K562 (cell line): ENCODE results near the gene PLXNA3. TPM values are rescaled to one million over a fixed set of nuclear protein-coding genes. Genes with fewer than 3 reads are reported as not detected.

Experiments used
- ATAC-seq: fragments of 200-7000 bp; cut with Tn5 transposase; 3 replicates; pipeline ENCODE4 v1.9.1; 2020; ENCODE audit warnings: moderate library complexity
- BruUV-seq: library from RNA; stranded (reverse); fragments of 400-500 nt; replicated peaks from 2 replicates; lab custom pipeline; 2021; lab: Mats Ljungman, UMichigan
- CTCF ChIA-PET: fragments of 300-600 bp; formaldehyde crosslinking; extraction: SDS; loops from one replicate; lab custom pipeline; 2021; ENCODE audit warnings: low intra/inter-chr PET ratio; lab: Yijun Ruan, JAX
- POLR2A ChIA-PET: fragments of 300-600, 350-650 bp; sonication (Branson Sonifier 250); formaldehyde crosslinking; extraction: SDS; loops from one replicate; lab custom pipeline; 2021; ENCODE audit warnings: antibody characterized with exemption, inconsistent platforms; lab: Yijun Ruan, JAX
- DNase-seq, 4 experiments: peaks; one replicate each; pipeline versions ENCODE4 v3.0.0 to v3.0.0-alpha.2; 2011 to 2018; ENCODE audit warnings: low spot score in 3 of 4, mixed read lengths in 3 of 4; ENCODE audit errors: extremely low read depth in 1 of 4
- FAIRE-seq: peaks from 2 replicates; lab custom pipeline; 2011; peaks lifted over from hg19 to GRCh38; lab: Jason Lieb, UNC
- H2AFZ ChIP-seq: 2 replicates; pipeline ENCODE4 v1.6.0; 2011; ENCODE audit warnings: low read depth, low read length, control low read depth, inconsistent platforms
- H3K27ac ChIP-seq: fragments of 200-600 bp; 3 replicates; pipeline ENCODE4 v1.8.0; 2011; ENCODE audit warnings: low read depth, mild to moderate bottlenecking, control low read depth, inconsistent platforms, low read length, moderate library complexity, mixed read lengths; ENCODE audit errors: extremely low read depth
- H3K27me3 ChIP-seq, 2 experiments: fragments of 300-600 bp in 1 of 2; 2 replicates in 1 of 2; 3 replicates in 1 of 2; pipeline versions ENCODE4 v1.6.0 to v1.8.0; 2011; ENCODE audit warnings: inconsistent platforms in 2 of 2, low read length in 2 of 2, mild to moderate bottlenecking in 1 of 2, mixed read lengths in 1 of 2, moderate library complexity in 1 of 2; ENCODE audit not compliant: control insufficient read depth in 2 of 2, insufficient read depth in 2 of 2
- H3K36me3 ChIP-seq: fragments of 300-600 bp; 3 replicates; pipeline ENCODE4 v1.8.0; 2011; ENCODE audit warnings: mild to moderate bottlenecking, low read length, inconsistent platforms; ENCODE audit not compliant: control insufficient read depth, insufficient read depth
- H3K4me1 ChIP-seq, 2 experiments: fragments of 200-600 bp in 1 of 2; replicated peaks in 1 of 2; 2 replicates in 1 of 2; 3 replicates in 1 of 2; pipeline versions ENCODE4 v1.5.1 to v1.8.0; 2011; ENCODE audit warnings: inconsistent platforms in 2 of 2, low read length in 2 of 2, mild to moderate bottlenecking in 1 of 2, mixed read lengths in 1 of 2, moderate library complexity in 1 of 2; ENCODE audit not compliant: control insufficient read depth in 2 of 2, insufficient read depth in 2 of 2
- H3K4me2 ChIP-seq: 2 replicates; pipeline ENCODE4 v1.6.1; 2011; ENCODE audit warnings: low read length, control low read depth, inconsistent platforms, mixed read lengths; ENCODE audit not compliant: insufficient read depth
- H3K4me3 ChIP-seq: fragments of 200-600 bp; sonication (generic), shearing (Covaris generic); 2 replicates; pipeline ENCODE4 v1.5.1; 2016; ENCODE audit warnings: control low read depth, inconsistent platforms
- H3K79me2 ChIP-seq: fragments of 200-600 bp; 3 replicates; pipeline ENCODE4 v1.8.0; 2011; ENCODE audit warnings: low read length, inconsistent platforms; ENCODE audit not compliant: control insufficient read depth, insufficient read depth
- H3K9ac ChIP-seq, 2 experiments: 2 replicates each; pipeline versions ENCODE4 v1.6.0 to v1.6.1; 2011; ENCODE audit warnings: low read depth in 2 of 2, low read length in 2 of 2, control low read depth in 1 of 2, inconsistent platforms in 1 of 2, mild to moderate bottlenecking in 1 of 2, mixed read lengths in 1 of 2; ENCODE audit not compliant: insufficient read depth in 1 of 2
- H3K9me1 ChIP-seq: one replicate; pipeline ENCODE4 v1.6.0; 2011; ENCODE audit warnings: inconsistent platforms, mild to moderate bottlenecking, low read length, moderate library complexity; ENCODE audit not compliant: control insufficient read depth, insufficient read depth
- H3K9me3 ChIP-seq: replicated peaks from 2 replicates; pipeline ENCODE4 v1.5.1; 2011; ENCODE audit warnings: low read depth, low read length, inconsistent platforms; ENCODE audit not compliant: control insufficient read depth, insufficient read depth
- H4K20me1 ChIP-seq: replicated peaks from 2 replicates; pipeline ENCODE4 v1.6.1; 2011; ENCODE audit warnings: low read length, inconsistent platforms, mixed read lengths; ENCODE audit not compliant: control insufficient read depth, insufficient read depth
- CBFA2T3 ChIP-seq: fragments of 450-650 bp; IDR thresholded peaks from 2 replicates; pipeline ENCODE4 v1.6.1; 2017
- CREM ChIP-seq: IDR thresholded peaks from 2 replicates; pipeline ENCODE4 v1.6.1; 2014; ENCODE audit warnings: antibody characterized with exemption, low read depth
- DPF2 ChIP-seq: fragments of 450-650 bp; IDR thresholded peaks from 2 replicates; pipeline ENCODE4 v1.6.1; 2016
- MBD2 ChIP-seq: sonication (generic); IDR thresholded peaks from 2 replicates; pipeline ENCODE4 v1.6.1; 2016; ENCODE audit warnings: low read depth, borderline replicate concordance
- MYNN ChIP-seq, 2 experiments: sonication (generic); formaldehyde crosslinking in 1 of 2; IDR thresholded peaks; 2 replicates each; pipeline versions ENCODE4 v1.5.0 to v1.6.1; 2016 to 2020; ENCODE audit warnings: antibody characterized with exemption in 1 of 2, missing genetic modification reagents in 1 of 2
- POLR2A ChIP-seq: fragments of 450-650 bp; conservative IDR thresholded peaks from 2 replicates; pipeline ENCODE4 v1.6.1; 2016
- SIN3A ChIP-seq, 2 experiments: fragments of 150-350 bp in 1 of 2; IDR thresholded peaks; 2 replicates each; pipeline ENCODE4 v1.6.1; 2011 to 2016; ENCODE audit warnings: borderline replicate concordance in 2 of 2, low read depth in 2 of 2, low read length in 2 of 2, mild to moderate bottlenecking in 2 of 2, moderate library complexity in 2 of 2; ENCODE audit not compliant: control insufficient read depth in 1 of 2
- SP1 ChIP-seq: sonication (generic); formaldehyde crosslinking; IDR thresholded peaks from 2 replicates; pipeline ENCODE4 v1.8.1; 2022; ENCODE audit warnings: mild to moderate bottlenecking, missing genetic modification reagents
- THRB ChIP-seq: fragments of 450-650 bp; formaldehyde crosslinking; conservative IDR thresholded peaks from 2 replicates; pipeline ENCODE4 v1.4.0; 2022; ENCODE audit warnings: mild to moderate bottlenecking, missing genetic modification characterization
- U2AF2 ChIP-seq: fragments of 200-400 bp; formaldehyde crosslinking; optimal IDR thresholded peaks from 2 replicates; pipeline ENCODE3; 2017; ENCODE audit warnings: low read depth, mild to moderate bottlenecking, low read length
- WGBS: fragments of 100-300 bp; shearing (Covaris generic); methylation state at CpG from one replicate; pipeline ENCODE4 v1.1.6; 2016; ENCODE audit warnings: low coverage, mixed read lengths; ENCODE audit not compliant: insufficient coverage; ENCODE audit errors: missing lambda C conversion rate; 5-methylcytosine and 5-hydroxymethylcytosine counted together
- in situ Hi-C: fragments of 300-500 bp; cut with MboI; formaldehyde crosslinking; loops from 4 replicates; pipeline ENCODE4 v1.15.0; 2018; ENCODE audit warnings: inconsistent platforms, mixed read lengths
- intact Hi-C: fragments of 100-400 bp; cut with micrococcal nuclease; formaldehyde crosslinking; loops from 2 replicates; pipeline ENCODE4 v1.14.2; 2022
- polyA plus RNA-seq, 8 experiments: library from polyadenylated mRNA; depleted of rRNA in 4 of 8; stranded (reverse) in 5 of 8; unstranded in 3 of 8; fragments of >200 nt; fragmentation: Nextera tagmentation in 2 of 8; fragmentation: Illumina TruSeq in 1 of 8; extraction: Ambion mirVana in 2 of 8; extraction: Trizol in 1 of 8; gene quantifications; 2 replicates each; pipeline versions ENCODE4 v1.2.1 to v1.2.3, GENCODE V29; 2011 to 2014; ENCODE audit warnings: inconsistent platforms in 1 of 8, missing spikeins in 1 of 8
- total RNA-seq, 7 experiments: library from RNA; depleted of rRNA in 6 of 7; stranded (reverse); fragments of >200 nt in 6 of 7; fragmentation: Illumina TruSeq in 2 of 7; extraction: Trizol in 2 of 7; gene quantifications; 2 replicates each; pipeline versions ENCODE4 v1.2.1 to v1.2.3, GENCODE V29; 2011 to 2021; ENCODE audit warnings: low replicate concordance in 1 of 7
- TF ChIP-seq, protein P1 (sequence below): fragments of 450-650 bp; IDR thresholded peaks from 2 replicates; pipeline ENCODE4 v1.7.1; 2018; ENCODE audit warnings: mild to moderate bottlenecking, low read depth; ENCODE audit not compliant: partially characterized antibody
- TF ChIP-seq, protein P2 (sequence below): sonication (generic); formaldehyde crosslinking; IDR thresholded peaks from 2 replicates; pipeline ENCODE4 v1.8.0; 2022; ENCODE audit warnings: mild to moderate bottlenecking, missing genetic modification reagents

The PLXNA3 gene
- total and polyA plus RNA-seq, 9 of the 15 experiments (the other 6 are each of a cell fraction or from before 2014, with no cell fraction given) = 0.32 to 47.8 (median 7.5) TPM

GRCh38 chrX:154484255-154485149 is 26.4 kb downstream of the PLXNA3 start:
- Histone ChIP-seq H3K27ac (peak overlapping the region; percentile 87), H3K27me3 (no peaks in the 10 kb centered on the region), H3K4me2 (peak overlapping the region; percentile 91), H4K20me1 (peaks cover 4% of the 10 kb centered on the region; the same call in 1 of the 2 replicates), H2AFZ (no peak overlapping the region), H3K9me3 (no peaks in the 10 kb centered on the region), H3K4me3 (peak overlapping the region; percentile 83), H3K79me2 (peaks cover 59% of the 10 kb centered on the region), H3K9me1 (no peaks in the 10 kb centered on the region), H3K4me1 (peaks cover 48 to 84% of the 10 kb centered on the region in 2 experiments), H3K36me3 (peaks cover 50% of the 10 kb centered on the region), H3K9ac (peak overlapping the region; percentile 84 to 97)
- DNase-seq (peak; percentile 35 to 92 (median 61)), FAIRE-seq (peak; percentile 98), ATAC-seq (peak; percentile 88)
- in situ Hi-C loops (no loop called here), intact Hi-C loops (loop anchor here (2.0 to 5.0 kb wide), 3 partner anchors 33 to 87 kb away; partner anchors contain the start of genes FAM3A and RPL10)
- TSS peak; percentile 84 for BruUV-seq
- CTCF ChIA-PET = no interaction called here
- 3% methylated on average over 13 of the region's 16 CpGs for WGBS
- POLR2A ChIA-PET = interaction anchor here (0.6 to 1.6 kb wide), 11 partner anchors 8 to 75 kb away, joined by 3 to 9 read pairs (median 3); partner anchors contain the start of genes DNASE1L1 and PLXNA3
- TF ChIP-seq DPF2 (peak; percentile 80), SIN3A (IDR thresholded peaks at IDR 0.05; ENCODE audit: borderline replicate concordance in 2 of 2, control insufficient read depth in 1 of 2, low read depth in 2 of 2, low read length in 2 of 2) (peak; percentile 16 to 62; a peak in 2 of 4 replicates), CREM (peak; percentile 61), U2AF2 (no peak), POLR2A (peak; percentile 71), SP1 (CRISPR knock-in tag) (peak; percentile 57; the same call in 1 of the 2 replicates), MYNN (IDR thresholded peaks at IDR 0.05) (peak; percentile 58; the same call in 1 of the 2 replicates), MYNN (CRISPR knock-in tag; IDR thresholded peaks at IDR 0.05) (no peak), THRB (no peak), MBD2 (peak; percentile 16; the same call in 1 of the 2 replicates), CBFA2T3 (peak; percentile 50)
- TF ChIP-seq, protein P1, sequence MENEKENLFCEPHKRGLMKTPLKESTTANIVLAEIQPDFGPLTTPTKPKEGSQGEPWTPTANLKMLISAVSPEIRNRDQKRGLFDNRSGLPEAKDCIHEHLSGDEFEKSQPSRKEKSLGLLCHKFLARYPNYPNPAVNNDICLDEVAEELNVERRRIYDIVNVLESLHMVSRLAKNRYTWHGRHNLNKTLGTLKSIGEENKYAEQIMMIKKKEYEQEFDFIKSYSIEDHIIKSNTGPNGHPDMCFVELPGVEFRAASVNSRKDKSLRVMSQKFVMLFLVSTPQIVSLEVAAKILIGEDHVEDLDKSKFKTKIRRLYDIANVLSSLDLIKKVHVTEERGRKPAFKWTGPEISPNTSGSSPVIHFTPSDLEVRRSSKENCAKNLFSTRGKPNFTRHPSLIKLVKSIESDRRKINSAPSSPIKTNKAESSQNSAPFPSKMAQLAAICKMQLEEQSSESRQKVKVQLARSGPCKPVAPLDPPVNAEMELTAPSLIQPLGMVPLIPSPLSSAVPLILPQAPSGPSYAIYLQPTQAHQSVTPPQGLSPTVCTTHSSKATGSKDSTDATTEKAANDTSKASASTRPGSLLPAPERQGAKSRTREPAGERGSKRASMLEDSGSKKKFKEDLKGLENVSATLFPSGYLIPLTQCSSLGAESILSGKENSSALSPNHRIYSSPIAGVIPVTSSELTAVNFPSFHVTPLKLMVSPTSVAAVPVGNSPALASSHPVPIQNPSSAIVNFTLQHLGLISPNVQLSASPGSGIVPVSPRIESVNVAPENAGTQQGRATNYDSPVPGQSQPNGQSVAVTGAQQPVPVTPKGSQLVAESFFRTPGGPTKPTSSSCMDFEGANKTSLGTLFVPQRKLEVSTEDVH = peak; percentile 22
- TF ChIP-seq, protein P2, sequence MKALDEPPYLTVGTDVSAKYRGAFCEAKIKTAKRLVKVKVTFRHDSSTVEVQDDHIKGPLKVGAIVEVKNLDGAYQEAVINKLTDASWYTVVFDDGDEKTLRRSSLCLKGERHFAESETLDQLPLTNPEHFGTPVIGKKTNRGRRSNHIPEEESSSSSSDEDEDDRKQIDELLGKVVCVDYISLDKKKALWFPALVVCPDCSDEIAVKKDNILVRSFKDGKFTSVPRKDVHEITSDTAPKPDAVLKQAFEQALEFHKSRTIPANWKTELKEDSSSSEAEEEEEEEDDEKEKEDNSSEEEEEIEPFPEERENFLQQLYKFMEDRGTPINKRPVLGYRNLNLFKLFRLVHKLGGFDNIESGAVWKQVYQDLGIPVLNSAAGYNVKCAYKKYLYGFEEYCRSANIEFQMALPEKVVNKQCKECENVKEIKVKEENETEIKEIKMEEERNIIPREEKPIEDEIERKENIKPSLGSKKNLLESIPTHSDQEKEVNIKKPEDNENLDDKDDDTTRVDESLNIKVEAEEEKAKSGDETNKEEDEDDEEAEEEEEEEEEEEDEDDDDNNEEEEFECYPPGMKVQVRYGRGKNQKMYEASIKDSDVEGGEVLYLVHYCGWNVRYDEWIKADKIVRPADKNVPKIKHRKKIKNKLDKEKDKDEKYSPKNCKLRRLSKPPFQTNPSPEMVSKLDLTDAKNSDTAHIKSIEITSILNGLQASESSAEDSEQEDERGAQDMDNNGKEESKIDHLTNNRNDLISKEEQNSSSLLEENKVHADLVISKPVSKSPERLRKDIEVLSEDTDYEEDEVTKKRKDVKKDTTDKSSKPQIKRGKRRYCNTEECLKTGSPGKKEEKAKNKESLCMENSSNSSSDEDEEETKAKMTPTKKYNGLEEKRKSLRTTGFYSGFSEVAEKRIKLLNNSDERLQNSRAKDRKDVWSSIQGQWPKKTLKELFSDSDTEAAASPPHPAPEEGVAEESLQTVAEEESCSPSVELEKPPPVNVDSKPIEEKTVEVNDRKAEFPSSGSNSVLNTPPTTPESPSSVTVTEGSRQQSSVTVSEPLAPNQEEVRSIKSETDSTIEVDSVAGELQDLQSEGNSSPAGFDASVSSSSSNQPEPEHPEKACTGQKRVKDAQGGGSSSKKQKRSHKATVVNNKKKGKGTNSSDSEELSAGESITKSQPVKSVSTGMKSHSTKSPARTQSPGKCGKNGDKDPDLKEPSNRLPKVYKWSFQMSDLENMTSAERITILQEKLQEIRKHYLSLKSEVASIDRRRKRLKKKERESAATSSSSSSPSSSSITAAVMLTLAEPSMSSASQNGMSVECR (CRISPR knock-in tag) = peak; percentile 38; the same call in 1 of the 2 replicates
